GM19239 (cell line): ENCODE data around the gene SRGAP1.
A peak's percentile ranks its signal among the peaks of the same experiment; 100 is the strongest.
"Not testable (repeated sequence)": the region's sequence is repeated elsewhere in the genome, so short reads cannot be mapped to it uniquely, and the experiment has no call there.

ENCODE experiments used
- DNase-seq: peaks from one replicate; pipeline ENCODE4 v3.0.0; 2011; ENCODE audit warnings: low spot score; ENCODE audit not compliant: insufficient read length
- FAIRE-seq: peaks from 2 replicates; lab custom pipeline; 2011; peaks lifted over from hg19 to GRCh38; lab: Jason Lieb, UNC

SRGAP1 gene

GRCh38 chr12:64173456-64173855 is 329.0 kb downstream of the SRGAP1 start:
- no peak for DNase-seq
- no peak for FAIRE-seq

DNA sequence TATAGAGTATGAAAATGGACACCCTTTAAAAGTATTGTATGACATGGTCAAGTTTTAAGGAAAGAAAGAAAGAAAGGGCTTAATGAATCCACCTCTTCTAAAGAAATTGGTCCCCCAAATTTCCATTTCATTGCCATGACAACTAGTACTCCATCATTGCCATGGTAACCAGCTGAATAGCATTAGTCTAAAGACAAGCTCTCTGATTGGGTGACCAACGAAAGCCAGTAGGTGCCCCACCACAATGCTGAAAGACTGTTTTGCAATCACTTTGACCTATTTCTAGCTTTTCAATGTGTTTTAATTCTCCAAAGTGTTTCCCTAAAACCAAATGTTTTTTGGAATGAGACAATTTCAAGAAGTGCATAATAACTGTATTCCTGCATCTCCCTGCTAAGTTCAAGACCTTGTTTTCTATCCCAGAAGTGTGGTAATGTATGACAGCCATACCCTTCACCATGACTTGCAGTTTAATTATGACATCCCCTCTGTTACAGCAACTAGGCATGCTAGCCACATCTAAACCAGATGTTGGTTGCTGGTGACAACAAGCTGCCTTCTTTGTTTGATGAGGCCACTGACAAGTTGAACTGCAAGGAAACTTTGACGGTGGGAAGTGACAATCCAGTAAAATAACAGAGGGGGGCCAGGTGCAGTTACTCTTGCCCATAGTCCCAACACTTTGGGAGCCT is 330.9 kb downstream of the SRGAP1 start:
- no peak for DNase-seq
- no peak for FAIRE-seq

GRCh38 chr12:64177001-64177400 is 332.5 kb downstream of the SRGAP1 start:
- FAIRE-seq = no peak
- no peak for DNase-seq

GRCh38 chr12:64178122-64178521 is 333.6 kb downstream of the SRGAP1 start:
- DNase-seq (no peak), FAIRE-seq (no peak)

DNA sequence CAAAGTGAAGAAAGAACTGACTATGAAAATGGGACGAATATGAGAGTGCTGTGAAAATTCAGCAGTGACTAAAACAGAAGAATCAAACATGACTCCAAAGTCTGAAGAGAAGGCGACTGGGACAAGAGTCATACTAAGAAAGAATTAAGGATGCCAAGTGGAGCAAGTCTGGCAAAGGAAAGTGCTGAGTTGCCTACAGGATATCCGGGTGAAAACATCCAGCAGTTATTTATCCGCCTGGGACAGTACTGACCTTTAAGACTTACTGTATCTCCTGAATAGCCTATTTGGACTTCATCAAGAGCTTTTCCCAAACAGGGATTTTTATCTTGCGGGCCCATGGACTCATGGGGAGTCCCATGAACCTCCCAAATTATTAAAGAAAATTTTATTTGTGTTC is 336.5 kb downstream of the SRGAP1 start:
- FAIRE-seq = no peak

DNA sequence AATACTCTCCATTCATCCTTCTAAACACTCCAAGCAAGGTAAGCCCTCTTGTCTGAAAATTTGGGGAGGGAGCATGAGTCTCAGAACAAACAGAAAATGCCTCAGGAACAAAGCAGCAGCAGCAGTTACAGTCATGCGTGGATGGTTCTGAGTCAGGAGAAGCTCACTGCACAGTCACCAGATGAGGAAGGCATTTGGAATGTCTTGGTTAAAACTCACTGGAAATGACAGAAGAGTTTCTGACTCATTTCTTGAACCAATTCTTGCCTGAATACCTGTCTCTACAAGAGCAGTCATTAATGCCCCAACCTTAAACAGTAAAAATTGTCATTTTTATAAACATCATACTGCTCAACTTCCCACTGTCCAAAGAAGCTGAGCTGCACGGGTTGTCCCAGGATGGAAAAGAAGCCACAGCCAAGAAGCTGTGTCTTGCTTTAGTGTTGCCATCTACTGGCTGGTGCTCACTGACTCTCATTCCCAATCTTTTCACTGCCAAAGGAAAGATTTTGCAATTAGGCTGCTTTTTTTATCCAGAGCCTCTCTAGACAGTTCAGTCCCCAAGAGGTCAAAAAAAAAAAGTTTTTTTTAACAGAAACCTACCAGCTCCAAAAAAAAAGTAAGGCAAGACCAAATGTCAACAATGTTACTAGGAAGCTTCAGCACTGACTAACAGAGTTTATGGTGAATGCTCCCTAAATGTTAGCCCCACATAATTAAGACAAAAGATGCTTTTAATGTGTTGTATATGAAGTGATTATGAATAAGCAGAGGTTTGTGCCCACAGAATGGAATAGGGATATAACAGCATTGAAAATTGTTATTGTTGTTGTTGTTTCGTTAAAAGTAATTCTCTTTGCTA is 337.2 kb downstream of the SRGAP1 start:
- no peak for FAIRE-seq
- no peak for DNase-seq

More for the DNA sequence above, 336.5 kb downstream of the SRGAP1 start:
- DNase-seq = no peak

- DNase-seq (no peak), FAIRE-seq (no peak)
These were observed 339.7 kb downstream of the SRGAP1 start for GRCh38 chr12:64184216-64184615.

- no peak for FAIRE-seq
- DNase-seq = no peak
These were observed 342.3 kb downstream of the SRGAP1 start for GRCh38 chr12:64186789-64187188.

DNA sequence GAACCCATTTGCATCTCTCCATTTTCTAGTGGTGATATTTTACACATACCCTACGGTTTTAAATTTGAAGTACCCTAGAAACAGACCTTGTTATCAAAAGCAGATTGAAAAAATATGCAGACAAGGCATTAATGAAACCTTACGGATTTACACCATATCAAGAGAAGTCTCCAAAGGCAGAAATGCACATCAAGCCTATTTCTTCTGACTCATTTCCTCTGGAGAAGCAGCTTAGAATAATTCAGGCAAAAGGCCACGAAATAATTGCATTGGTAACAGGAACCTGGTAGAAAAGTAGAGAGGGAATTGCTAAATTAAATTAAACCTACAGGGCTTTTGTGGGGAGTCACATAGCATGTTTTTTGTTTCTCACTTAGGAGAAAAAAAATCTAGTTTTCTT is 342.9 kb downstream of the SRGAP1 start:
- no peak for DNase-seq
- no peak for FAIRE-seq

GRCh38 chr12:64187794-64188193 is 343.3 kb downstream of the SRGAP1 start:
- DNase-seq (no peak), FAIRE-seq (no peak)

DNA sequence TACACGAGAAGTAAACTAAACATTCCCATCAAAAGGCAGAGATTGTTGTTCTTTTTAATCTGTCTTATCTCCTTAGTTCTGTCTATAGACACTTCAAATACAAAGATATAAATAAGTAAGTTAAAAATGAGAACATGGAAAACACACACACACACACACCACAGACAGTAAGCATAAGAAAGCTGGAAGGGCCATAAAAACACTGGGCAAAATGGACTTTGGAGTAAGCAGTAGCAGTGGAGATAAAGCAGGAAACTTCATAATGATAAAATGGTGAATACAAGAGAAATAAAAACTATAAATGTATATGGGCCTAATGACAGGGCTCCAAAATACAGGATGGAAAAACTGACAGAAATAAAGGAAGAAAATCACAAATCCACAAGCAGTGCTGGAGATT is 345.0 kb downstream of the SRGAP1 start:
- FAIRE-seq (no peak), DNase-seq (no peak)

GRCh38 chr12:64190140-64190539 is 345.6 kb downstream of the SRGAP1 start:
- no peak for FAIRE-seq
- DNase-seq = no peak

- DNase-seq (peak; percentile 27), FAIRE-seq (peak; percentile 72)
These were observed 348.3 kb downstream of the SRGAP1 start for GRCh38 chr12:64192644-64193444.

DNA sequence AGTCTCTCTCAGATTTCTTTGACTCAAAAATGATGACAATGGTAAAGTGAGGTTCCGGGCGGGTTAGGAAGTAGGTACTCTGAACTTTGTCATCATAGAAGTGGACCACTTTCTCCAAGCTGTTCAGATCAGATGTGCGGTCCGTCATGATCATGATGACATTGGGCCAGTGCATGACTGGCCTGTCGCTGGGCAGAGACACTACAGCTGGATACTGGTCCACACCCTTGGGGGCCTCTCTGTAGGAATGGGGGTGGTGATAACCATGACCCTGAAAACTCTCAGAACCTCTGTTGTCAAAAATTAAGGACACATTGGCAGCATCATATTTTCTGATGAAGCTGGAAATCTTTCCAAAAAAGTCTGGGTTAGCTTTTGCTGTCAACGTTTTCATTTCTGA is 349.4 kb downstream of the SRGAP1 start:
- DNase-seq (no peak), FAIRE-seq (no peak)

GRCh38 chr12:64194333-64195149 is 350.0 kb downstream of the SRGAP1 start:
- DNase-seq (no peak), FAIRE-seq (no peak)

DNA sequence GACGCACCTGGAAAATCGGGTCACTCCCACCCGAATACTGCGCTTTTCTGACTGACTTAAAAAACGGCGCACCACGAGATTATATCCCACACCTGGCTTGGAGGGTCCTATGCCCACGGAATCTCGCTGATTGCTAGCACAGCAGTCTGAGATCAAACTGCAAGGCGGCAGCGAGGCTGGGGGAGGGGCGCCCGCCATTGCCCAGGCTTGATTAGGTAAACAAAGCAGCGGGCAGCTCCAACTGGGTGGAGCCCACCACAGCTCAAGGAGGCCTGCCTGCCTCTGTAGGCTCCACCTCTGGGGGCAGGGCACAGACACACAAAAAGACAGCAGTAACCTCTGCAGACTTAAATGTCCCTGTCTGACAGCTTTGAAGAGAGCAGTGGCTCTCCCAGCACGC is 351.3 kb downstream of the SRGAP1 start:
- DNase-seq, FAIRE-seq: not testable (repeated sequence)

DNA sequence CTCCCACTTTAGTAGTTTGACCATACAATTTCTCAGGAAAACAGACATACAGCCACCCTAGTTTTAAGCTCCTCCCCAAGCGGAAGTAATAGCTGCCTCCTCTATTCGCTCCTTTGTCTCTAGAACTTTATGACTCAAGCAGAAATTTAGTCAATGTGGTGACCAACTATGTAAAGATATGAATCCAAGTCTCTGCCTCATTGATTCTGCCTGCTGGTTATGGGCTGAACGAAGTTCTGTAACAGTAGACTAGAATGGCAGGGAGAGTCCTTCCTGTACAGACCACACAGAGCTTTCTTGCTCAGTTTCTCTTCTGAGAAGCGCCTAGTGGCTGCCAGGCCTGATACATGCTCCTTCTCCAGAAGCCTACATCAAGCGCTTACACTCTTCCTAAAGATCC is 358.5 kb downstream of the SRGAP1 start:
- no peak for FAIRE-seq
- DNase-seq = no peak

DNA sequence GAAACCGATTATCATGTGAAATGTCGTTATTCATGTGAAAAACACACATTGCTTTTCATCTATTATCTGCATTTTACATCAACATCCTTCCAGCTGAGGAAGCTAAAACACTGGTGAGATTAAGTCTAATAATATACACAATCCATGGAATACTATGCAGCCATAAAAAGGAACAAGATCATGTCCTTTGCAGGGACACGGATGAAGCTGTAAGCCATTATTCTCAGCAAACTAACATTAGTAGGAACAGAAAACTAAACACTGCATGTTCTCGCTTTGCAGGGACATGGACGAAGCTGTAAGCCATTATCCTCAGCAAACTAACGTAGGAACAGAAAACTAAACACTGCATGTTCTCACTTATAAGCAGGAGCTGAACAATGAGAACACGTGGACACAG is 359.3 kb downstream of the SRGAP1 start:
- DNase-seq (no peak), FAIRE-seq (no peak)

GRCh38 chr12:64205542-64205941 is 361.0 kb downstream of the SRGAP1 start:
- DNase-seq = no peak
- FAIRE-seq = no peak

DNA sequence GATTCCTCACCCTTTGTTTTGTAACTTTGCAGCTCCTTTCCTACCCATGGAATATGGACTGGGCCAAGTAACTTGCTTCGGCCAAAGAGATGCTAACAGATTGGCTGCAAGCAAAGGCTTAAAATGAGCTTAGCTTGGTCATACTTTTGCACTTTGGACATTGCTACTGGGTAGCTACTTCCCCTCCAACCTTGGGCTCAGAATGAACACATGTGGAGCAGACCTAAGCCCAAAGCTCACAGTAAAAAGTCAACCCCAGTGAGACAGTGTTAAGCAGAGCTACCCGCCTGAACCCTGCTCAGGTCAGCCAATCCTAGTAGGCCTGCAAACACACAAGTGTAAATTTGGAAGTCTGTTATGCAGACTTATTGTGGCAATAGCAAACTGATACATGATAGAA is 363.0 kb downstream of the SRGAP1 start:
- no peak for DNase-seq
- FAIRE-seq = no peak
